Renal pelvis (tissue), 4 donors: ENCODE results near the gene HOXA6. TPM values are rescaled to one million over a fixed set of nuclear protein-coding genes. Genes with fewer than 3 reads are reported as not detected.
A peak's percentile ranks its signal among the peaks of the same experiment; 100 is the strongest.

Experiments
- DNase-seq: peaks from one replicate; pipeline ENCODE4 v3.0.0-alpha.2; 2013
- polyA plus RNA-seq, 3 donors: library from polyadenylated mRNA; unstranded; fragments of 120-200 nt; gene quantifications; one replicate each; pipeline ENCODE4 v1.2.1, GENCODE V29; 2013; ENCODE audit not compliant: insufficient read length in 3 of 3

Gene HOXA6
- polyA plus RNA-seq, 3 donors: 33.3 to 45.1 (median 34.8) TPM

GRCh38 chr7:27153526-27153925 is 6.0 kb upstream of the HOXA6 start:
- no peak for DNase-seq

DNA sequence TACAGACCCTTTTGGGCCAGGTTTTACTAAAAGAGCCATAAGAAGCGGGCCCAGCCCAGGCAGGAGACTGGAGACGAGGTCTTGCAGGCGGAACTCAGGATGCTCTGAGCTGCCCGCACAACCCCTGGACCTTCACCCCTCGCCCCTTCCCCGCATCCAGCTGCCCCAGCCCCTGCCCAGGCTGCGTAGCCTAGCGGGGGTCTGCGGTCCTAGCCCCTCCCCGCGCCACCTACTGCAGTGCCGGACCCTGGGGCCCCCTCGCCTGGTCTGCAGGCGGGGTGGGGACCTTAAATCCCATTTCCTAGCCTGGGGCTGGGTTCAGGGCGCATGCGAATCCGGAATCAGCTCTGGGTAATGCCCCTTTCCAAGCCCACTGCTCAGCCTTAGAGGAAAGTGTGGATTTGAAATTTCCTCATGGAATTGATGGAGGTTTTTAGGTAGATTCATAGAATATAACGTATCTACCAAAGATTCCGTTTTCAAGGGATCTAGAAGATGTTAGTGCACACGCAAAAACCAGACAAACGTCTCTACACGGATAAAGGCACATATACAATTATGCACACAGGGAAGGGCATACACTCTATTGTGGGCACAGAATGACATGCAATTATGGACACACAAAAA is 5.4 kb upstream of the HOXA6 start:
- no peak for DNase-seq

- DNase-seq: peak; percentile 95
Measured at GRCh38 chr7:27151931-27152815, 4.6 kb upstream of the HOXA6 start, which contains the start of gene HOXA3. Gene HOXA3, minus strand, starts transcription at chr7:27152583. Its CDS starts 41,943 bp downstream, at chr7:27110640.

DNA sequence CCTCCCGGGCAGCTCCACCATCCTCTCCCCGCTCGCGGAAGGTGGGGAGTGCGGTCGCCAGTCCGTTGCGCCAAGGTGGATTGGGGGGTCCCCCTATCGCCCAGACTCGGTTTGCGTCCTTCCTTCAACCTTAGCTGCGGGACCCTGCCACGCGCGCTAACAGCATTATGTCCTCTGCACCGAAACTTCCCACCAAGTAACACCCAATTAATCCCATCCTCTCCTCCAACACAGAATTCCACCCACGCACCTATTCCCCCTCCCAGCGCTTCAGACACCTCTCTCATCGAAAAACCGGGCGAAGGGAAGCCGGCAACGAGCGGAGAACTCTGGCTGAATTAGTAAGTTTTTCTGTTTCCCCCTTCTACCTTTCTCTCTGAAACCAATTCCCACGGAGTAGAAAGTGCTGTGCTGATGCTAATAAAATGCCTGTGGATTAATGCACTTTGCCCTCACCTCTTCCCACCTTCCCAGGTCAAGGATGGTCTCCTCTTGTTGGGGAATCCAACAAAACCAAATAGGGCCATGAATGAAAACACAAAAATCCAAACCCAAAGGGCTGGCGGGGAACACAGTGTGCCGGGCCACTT is 3.9 kb upstream of the HOXA6 start:
- no peak for DNase-seq

DNA sequence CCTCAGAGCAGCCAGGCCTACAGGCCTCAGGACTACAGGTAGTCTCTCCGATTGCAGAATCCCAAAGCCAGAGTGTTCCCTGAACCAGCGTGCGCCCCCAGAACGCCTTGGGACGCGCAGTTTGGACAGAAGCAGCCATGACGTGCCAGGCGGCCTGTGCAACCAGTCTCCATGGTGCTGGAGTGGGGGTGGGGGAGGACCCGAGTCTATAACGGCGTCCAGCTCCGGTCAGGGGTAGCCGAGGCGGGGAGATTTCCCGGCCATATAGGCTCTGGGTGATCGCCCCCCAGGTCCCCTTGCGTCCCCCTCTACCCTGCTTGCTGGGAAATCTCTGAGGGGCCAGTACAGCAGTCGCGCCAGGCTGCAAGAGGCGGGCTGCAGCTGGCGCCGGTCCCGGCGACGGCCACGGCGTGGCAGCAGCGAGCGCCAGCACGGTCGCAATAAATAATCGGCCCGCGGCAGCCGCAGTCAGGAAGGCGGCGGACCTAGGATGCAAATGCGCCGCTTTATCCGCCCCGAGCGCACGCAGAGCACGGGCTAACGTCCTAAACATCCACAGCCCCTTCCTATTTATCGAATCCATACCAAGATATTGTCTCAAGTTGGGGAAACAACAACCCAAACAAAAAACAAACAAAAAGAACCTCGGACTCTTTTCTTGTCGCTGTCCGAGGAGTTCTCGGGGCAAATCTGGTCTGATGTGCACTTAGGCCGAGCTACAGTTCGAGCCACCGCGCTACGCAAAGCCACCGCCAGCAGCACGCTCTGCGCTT is 3.2 kb upstream of the HOXA6 start:
- DNase-seq: no peak

DNA sequence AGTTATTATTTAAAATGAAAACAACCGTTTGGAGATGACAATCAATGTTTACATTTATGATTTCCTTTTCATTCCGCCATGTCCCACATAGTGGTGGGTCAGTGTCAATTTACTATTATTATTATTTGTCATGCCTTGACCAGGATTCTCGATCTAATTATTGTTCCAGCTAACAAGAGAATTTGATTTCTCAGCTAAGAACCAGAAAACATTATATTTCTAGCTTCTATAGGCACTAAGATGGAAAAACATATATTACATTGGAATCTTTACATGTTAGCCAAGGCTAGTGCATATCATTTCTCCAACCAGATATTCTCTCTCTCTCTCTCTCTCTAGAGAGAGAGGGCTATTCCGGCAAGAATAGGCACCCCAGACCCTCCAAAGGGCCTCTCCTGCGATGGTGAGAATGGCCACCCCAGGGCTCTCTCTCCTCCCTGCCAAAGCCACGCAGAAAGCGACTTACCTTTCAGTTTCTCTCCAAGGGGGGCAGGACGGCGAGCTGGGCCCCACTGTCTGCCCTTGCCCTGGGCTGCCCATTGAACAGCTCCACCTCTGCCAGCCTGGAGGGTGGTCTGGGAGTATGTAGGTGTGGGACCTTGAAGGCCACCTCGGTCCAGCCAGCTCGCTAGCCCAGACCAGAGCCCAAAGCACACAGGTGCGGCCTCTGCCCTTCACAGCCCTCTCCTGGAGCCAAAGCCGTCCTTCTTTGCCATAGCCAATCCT is 2.4 kb upstream of the HOXA6 start:
- DNase-seq: no peak

GRCh38 chr7:27148756-27149641 is 1.4 kb upstream of the HOXA6 start:
- DNase-seq: no peak

DNA sequence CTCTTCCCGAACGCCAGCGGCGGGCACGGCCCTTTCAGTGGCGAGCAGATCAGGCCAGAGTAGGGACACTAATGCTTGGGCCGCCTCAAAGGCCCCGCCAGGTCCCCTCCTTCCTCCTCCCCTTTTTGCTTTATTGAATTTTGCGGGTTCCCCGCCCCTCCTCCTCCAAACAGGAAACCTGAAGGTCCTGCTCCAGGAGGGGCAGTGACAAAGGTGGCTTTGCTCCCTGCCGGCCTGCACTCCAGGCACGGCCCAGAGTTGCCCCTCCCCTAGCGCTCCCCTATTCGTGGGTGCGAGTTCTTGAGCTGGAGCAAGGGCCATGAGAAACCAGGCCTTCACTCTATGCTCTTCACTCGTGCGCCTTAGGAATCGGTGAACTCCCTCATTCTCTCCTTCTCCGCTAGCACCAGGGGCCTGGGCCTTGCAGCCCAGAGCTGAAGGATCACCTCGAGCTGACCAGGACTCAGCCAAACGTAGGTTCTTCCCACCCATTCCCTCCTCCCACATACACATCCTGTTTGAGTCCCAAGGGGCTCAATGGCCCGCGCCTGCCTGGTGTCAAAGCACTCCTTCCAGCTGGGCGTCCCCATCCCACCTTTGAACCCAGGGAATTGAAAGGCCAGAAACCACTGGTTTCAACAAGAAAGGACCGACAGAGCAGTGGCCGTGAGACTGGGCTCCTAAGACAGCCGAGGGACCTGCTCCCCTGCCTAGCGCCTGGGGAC is 619 bp upstream of the HOXA6 start:
- DNase-seq: no peak

DNA sequence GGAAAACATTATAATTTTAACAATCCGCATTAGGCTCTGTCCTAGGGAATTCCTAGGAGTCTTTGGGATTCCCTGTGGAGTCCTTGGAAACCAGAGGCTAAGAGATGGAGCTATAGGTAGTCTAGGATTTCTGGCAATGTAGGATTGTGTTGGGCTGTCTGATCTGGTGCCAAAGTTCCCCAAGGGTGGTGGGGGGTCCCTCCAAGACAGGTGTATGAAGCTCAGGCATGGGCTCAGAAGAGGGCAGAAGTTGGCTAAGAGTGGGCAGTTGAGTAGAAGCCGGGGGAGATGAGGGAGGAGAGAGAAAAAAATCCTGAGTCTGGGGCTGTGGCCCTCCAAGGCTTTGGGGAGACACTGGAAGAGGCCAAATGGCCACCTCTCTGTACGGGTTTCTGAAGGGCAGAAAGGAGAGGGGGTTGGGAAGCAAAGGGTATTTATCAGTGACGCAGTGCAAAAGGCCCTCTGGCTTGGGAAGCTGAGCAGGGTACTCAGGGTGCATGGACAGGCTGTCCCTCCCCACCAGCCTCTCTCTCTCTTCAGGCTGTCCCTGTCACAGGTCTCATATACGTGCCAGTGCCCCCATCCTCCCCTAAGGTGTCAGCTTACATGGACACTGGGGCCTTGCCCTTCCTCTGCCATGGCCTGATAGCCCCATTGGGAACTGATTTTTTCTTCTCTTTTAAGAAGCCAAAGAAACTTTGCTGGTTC is 929 bp downstream of the HOXA6 start:
- DNase-seq: no peak

GRCh38 chr7:27145914-27146412 is 1.6 kb downstream of the HOXA6 start:
- DNase-seq: no peak

DNA sequence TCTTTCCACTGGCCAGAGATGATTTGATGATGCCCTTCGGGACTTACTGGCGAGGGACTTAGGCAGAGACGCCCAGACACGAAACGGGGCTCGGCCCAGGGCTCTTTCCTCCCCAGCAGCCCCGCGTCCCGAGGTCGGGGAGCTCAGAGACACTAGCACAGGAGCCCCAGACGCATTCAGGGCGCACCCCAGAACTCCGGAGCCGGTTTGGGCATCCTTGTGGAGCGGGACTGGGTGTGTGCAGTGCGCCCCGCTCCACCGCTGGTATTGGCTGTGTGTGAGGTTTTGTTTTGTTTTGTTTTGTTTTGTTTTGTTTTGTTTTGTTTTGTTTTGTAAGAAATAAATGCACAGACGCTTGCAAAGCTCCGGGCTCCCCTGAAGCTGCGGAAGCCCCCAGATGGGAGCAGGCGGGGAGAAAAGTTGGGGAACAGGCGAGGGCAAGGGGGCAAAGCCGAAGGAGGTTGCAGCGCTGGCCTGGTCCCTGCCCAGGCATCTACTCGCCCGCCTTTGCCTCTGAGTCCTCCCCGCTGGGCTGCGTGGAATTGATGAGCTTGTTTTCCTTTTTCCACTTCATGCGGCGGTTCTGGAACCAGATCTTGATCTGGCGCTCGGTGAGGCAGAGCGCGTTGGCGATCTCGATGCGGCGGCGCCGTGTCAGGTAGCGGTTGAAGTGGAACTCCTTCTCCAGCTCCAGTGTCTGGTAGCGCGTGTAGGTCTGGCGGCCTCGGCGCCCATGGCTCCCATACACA is 2.2 kb downstream of the HOXA6 start:
- DNase-seq: no peak

- DNase-seq: no peak
Measured at GRCh38 chr7:27144781-27145164, 2.8 kb downstream of the HOXA6 start.

DNA sequence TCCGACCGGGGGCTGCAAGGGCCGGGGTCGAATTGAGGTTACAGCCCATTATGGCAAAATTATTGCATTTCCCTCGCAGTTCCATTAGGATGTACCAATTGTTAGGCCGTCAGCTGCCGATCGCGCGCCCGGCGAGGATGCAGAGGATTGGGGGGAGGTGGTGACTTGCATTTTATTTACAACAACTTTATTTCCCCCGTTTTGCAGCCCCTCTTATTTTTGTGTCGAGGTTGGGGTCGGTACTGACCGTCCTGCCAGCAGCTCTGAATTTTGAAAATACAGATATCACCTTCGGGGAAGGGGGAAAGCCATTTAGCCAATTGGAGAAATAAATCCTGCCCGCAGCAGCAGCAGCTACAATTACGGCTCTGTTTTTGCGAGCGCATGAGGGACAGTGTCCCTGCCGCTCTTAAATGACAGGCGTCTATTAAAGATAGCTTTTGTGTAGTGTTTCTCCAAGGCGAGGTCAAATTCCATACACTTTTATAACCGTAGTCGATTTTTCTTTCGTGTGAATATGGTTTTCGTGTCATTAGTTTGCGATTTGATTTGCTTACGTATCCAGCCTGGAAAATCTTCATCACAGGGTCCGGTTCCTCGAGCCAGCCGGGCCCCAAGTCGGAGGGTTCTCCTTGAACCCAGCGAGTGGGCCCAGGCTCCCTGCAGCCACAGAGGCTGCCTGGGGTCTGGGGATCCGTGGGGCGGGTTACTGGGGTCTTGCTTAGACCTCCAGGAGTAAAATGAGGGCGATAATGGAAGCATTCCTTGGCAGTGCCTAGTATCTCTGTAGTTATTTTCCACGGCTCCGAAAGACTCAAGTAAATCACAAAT is 3.4 kb downstream of the HOXA6 start:
- no peak for DNase-seq

GRCh38 chr7:27143023-27143949 is 4.3 kb downstream of the HOXA6 start, which contains the start of gene HOXA5:
Gene HOXA5, minus strand, starts transcription at chr7:27143681. Its CDS starts 74 bp downstream, at chr7:27143607.
- peak; percentile 92 for DNase-seq

GRCh38 chr7:27142580-27143022 is 5.0 kb downstream of the HOXA6 start:
- DNase-seq: no peak
